Measurements from ENCODE around the gene KRT76. TPM values are rescaled to one million over a fixed set of nuclear protein-coding genes. Genes with fewer than 3 reads are reported as not detected.

KRT76 gene
- total RNA-seq, 1 experiment from 2014 or later = not detected

DNA sequence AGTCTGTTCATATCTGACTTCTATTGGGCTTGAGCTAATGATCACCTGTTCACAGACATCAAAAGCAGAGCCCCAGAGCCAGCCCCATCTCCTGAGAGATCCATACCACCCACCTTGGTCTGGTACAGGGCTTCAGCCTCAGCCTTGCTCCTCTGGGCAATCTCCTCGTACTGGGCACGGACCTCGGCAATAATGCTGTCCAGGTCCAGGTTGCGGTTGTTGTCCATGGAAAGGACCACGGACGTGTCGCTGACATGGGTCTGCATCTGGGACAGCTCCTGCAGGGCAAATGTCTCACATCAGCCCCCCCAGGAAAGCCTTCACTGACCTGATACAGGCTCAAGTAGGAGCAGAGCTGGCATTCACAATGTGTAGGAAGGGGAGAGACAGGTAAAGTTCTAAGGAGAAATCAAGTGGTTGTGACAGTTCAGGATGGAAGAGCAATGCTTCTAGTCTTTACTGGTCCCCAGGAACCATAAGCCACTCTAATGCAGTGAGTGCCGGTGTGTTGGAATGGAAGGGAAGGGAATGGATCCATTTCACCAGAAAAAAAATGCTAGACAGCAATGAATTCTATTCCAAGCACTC lies 31.5 kb upstream of the KRT76 start:
- no peak overlapping the region for H3K4me3 Mint-ChIP-seq
- no peaks in the 10 kb centered on the region for H3K36me3 Mint-ChIP-seq (ENCODE audit: insufficient read depth in 1 of 3, low read depth in 3 of 3)
- no peak overlapping the region for H3K4me2 ChIP-seq (ENCODE audit: insufficient read depth, insufficient read length, low read length)
- H3K4ac ChIP-seq (ENCODE audit: low read depth, low read length) = no peak overlapping the region
- H3K14ac ChIP-seq (ENCODE audit: insufficient read depth, low read length) = no peak overlapping the region; the same call in 1 of the 2 replicates
- H3K9me3 ChIP-seq (ENCODE audit: control insufficient read depth, low read depth, low read length) = no peaks in the 10 kb centered on the region
- H3K9ac ChIP-seq (ENCODE audit: extremely low read depth, insufficient read length, low read length) = no peak overlapping the region
- H3K27me3 ChIP-seq (ENCODE audit: insufficient read depth, low read length) = no peaks in the 10 kb centered on the region
- no peak overlapping the region for H2BK5ac ChIP-seq (ENCODE audit: insufficient read length, low read length)
- no peak overlapping the region for H3K56ac ChIP-seq (ENCODE audit: insufficient read length, low read depth, low read length)
- TF ChIP-seq, protein P1, sequence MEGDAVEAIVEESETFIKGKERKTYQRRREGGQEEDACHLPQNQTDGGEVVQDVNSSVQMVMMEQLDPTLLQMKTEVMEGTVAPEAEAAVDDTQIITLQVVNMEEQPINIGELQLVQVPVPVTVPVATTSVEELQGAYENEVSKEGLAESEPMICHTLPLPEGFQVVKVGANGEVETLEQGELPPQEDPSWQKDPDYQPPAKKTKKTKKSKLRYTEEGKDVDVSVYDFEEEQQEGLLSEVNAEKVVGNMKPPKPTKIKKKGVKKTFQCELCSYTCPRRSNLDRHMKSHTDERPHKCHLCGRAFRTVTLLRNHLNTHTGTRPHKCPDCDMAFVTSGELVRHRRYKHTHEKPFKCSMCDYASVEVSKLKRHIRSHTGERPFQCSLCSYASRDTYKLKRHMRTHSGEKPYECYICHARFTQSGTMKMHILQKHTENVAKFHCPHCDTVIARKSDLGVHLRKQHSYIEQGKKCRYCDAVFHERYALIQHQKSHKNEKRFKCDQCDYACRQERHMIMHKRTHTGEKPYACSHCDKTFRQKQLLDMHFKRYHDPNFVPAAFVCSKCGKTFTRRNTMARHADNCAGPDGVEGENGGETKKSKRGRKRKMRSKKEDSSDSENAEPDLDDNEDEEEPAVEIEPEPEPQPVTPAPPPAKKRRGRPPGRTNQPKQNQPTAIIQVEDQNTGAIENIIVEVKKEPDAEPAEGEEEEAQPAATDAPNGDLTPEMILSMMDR (conservative IDR thresholded peaks at IDR 0.05) = no peak
- H3K23me2 ChIP-seq (ENCODE audit: insufficient read length, low read depth, low read length, poor library complexity, severe bottlenecking) = no peaks in the 10 kb centered on the region
- H3T11ph ChIP-seq (ENCODE audit: low read length) = no peak overlapping the region
- H4K91ac ChIP-seq (ENCODE audit: insufficient read length, low read depth, low read length) = no peak overlapping the region
- H2AFZ ChIP-seq (ENCODE audit: low read length) = no peak overlapping the region
- no peak overlapping the region for H3K18ac ChIP-seq (ENCODE audit: insufficient read length, low read depth, low read length)
- no CpG with 5 or more reads among the region's 8 CpGs for WGBS (ENCODE audit: extremely low coverage, insufficient read length, low lambda C conversion rate)
- H3K4me1 Mint-ChIP-seq = peaks cover 19 to 20% of the 10 kb centered on the region in 2 experiments
- no peak overlapping the region for H2BK20ac ChIP-seq (ENCODE audit: low read depth, low read length, poor library complexity, severe bottlenecking)
- no peak overlapping the region for H3K27ac ChIP-seq (ENCODE audit: insufficient read length, low read depth, low read length)
- H2BK120ac ChIP-seq (ENCODE audit: low read depth, low read length, poor library complexity, severe bottlenecking) = no peak overlapping the region
- no peaks in the 10 kb centered on the region for H3K79me2 ChIP-seq (ENCODE audit: insufficient read depth, low read length)
- no peak overlapping the region for H2AK5ac ChIP-seq (ENCODE audit: insufficient read length, low read length)
- H3K79me1 ChIP-seq (ENCODE audit: insufficient read depth, low read depth, low read length, poor library complexity, severe bottlenecking) = no peaks in the 10 kb centered on the region
- H4K8ac ChIP-seq (replicated peaks; ENCODE audit: insufficient read length, low read depth, low read length) = no peak overlapping the region
- H3K27me3 Mint-ChIP-seq (ENCODE audit: low read depth) = peaks cover 12% of the 10 kb centered on the region
- no peak overlapping the region for H2BK15ac ChIP-seq (ENCODE audit: low read depth, low read length)
- H3K4me1 ChIP-seq (ENCODE audit: insufficient read depth, low read length) = peaks cover 2% of the 10 kb centered on the region; the same call in 1 of the 2 replicates
- H3K9me3 Mint-ChIP-seq = no peaks in the 10 kb centered on the region
- no peak overlapping the region for H3K27ac Mint-ChIP-seq
- H4K20me1 ChIP-seq (ENCODE audit: control insufficient read depth, insufficient read depth, insufficient read length) = no peaks in the 10 kb centered on the region
- H4K5ac ChIP-seq (ENCODE audit: insufficient read length, low read depth, low read length) = no peak overlapping the region
- no peak overlapping the region for H3K23ac ChIP-seq (ENCODE audit: insufficient read length, low read depth, low read length)
- DNase-seq = no peak
- H2BK12ac ChIP-seq (ENCODE audit: insufficient read length, low read depth, low read length) = no peak overlapping the region

Data from H9 (cell line).